NCI-H1930 (cell line): ENCODE data around the gene LAPTM4A.
"Not testable (repeated sequence)": the region's sequence is repeated elsewhere in the genome, so short reads cannot be mapped to it uniquely, and the experiment has no call there.

Source experiments
- DNase-seq, 2 experiments: peaks; one replicate each; lab custom pipeline; 2025; lab: John Stamatoyannopoulos, UW

The LAPTM4A gene

GRCh38 chr2:20076757-20077156, 25.3 kb upstream of the LAPTM4A start:
- no peak for DNase-seq

- no peak for DNase-seq
Observed at GRCh38 chr2:20074901-20075300, 23.5 kb upstream of the LAPTM4A start.

GRCh38 chr2:20074046-20074648, 22.7 kb upstream of the LAPTM4A start:
- DNase-seq = not testable (repeated sequence)

GRCh38 chr2:20073460-20073859, 22.0 kb upstream of the LAPTM4A start:
- DNase-seq = no peak

- DNase-seq = no peak
Observed at GRCh38 chr2:20072436-20073158, 21.2 kb upstream of the LAPTM4A start.

- no peak for DNase-seq
Observed at GRCh38 chr2:20071397-20072383, 20.3 kb upstream of the LAPTM4A start.

- no peak for DNase-seq
Observed at GRCh38 chr2:20069756-20070155, 18.3 kb upstream of the LAPTM4A start.

- no peak for DNase-seq
Observed at GRCh38 chr2:20067992-20068584, 16.7 kb upstream of the LAPTM4A start.

GRCh38 chr2:20065885-20066602, 14.6 kb upstream of the LAPTM4A start:
- DNase-seq = no peak

GRCh38 chr2:20064841-20065240, 13.4 kb upstream of the LAPTM4A start:
- DNase-seq = no peak

- no peak for DNase-seq
Observed at GRCh38 chr2:20064421-20064820, 13.0 kb upstream of the LAPTM4A start.

- no peak for DNase-seq
Observed at GRCh38 chr2:20062615-20063545, 11.5 kb upstream of the LAPTM4A start.

- no peak for DNase-seq
Observed at GRCh38 chr2:20061940-20062339, 10.5 kb upstream of the LAPTM4A start.

- DNase-seq = no peak
Observed at GRCh38 chr2:20061476-20061875, 10.0 kb upstream of the LAPTM4A start.

- no peak for DNase-seq
Observed at GRCh38 chr2:20060106-20060505, 8.7 kb upstream of the LAPTM4A start.

GRCh38 chr2:20057268-20057667, 5.8 kb upstream of the LAPTM4A start:
- DNase-seq = no peak

GRCh38 chr2:20054931-20055330, 3.5 kb upstream of the LAPTM4A start:
- no peak for DNase-seq

- peak in 1 of 2 experiments; percentile 3 for DNase-seq
Observed at GRCh38 chr2:20054119-20054518, 2.7 kb upstream of the LAPTM4A start.

GRCh38 chr2:20052861-20053281, 1.4 kb upstream of the LAPTM4A start:
- DNase-seq = peak in 1 of 2 experiments; percentile 31

GRCh38 chr2:20052229-20052851, 912 bp upstream of the LAPTM4A start:
- no peak for DNase-seq
